Motor neuron (in vitro differentiated cells): ENCODE data around the gene COX4I2. TPM values are rescaled to one million over a fixed set of nuclear protein-coding genes. Genes with fewer than 3 reads are reported as not detected.
"Not testable (repeated sequence)": the region's sequence is repeated elsewhere in the genome, so short reads cannot be mapped to it uniquely, and the experiment has no call there.

Experiments
- ATAC-seq, 8 experiments: fragments of 200-7000 bp; cut with Tn5 transposase; replicated peaks in 6 of 8; 2 replicates each; pipeline ENCODE4 v1.8.0; 2021; ENCODE audit warnings: mild to moderate bottlenecking in 8 of 8, moderate library complexity in 8 of 8
- H3K27ac ChIP-seq, 2 donors: fragments of 250-450 bp; sonication (Bioruptor Pico); 2 replicates each; pipeline ENCODE4 v1.9.0; 2021; ENCODE audit warnings: antibody characterized with exemption in 2 of 2, mild to moderate bottlenecking in 2 of 2, moderate library complexity in 1 of 2
- H3K4me1 ChIP-seq, 2 donors: fragments of 250-450 bp; sonication (Bioruptor Pico); replicated peaks in 1 of 2; 2 replicates each; pipeline ENCODE4 v1.6.1; 2021; ENCODE audit warnings: antibody characterized with exemption in 2 of 2, mild to moderate bottlenecking in 2 of 2, moderate library complexity in 1 of 2
- H3K4me3 ChIP-seq, 5 donors: fragments of 250-450 bp; sonication (Bioruptor Pico); 2 replicates each; pipeline ENCODE4 v1.9.0; 2021; ENCODE audit warnings: antibody characterized with exemption in 5 of 5, mild to moderate bottlenecking in 5 of 5, moderate library complexity in 4 of 5
- WGBS, 10 experiments: fragments of 450-650 bp; shearing (Covaris generic); methylation state at CpG; one replicate each; pipeline ENCODE4 v1.0.0; 2022; 5-methylcytosine and 5-hydroxymethylcytosine counted together
- in situ Hi-C, 9 experiments: fragments of 400-800 bp; cut with MboI; loops; one replicate each; pipeline ENCODE4 v1.15.0; 2021; ENCODE audit warnings: low sequenced_read_pairs in 9 of 9, low pct_unique_long_range_greater_than_20kb in 2 of 9; ENCODE audit not compliant: unreplicated experiment in 9 of 9
- total RNA-seq, 8 experiments: library from RNA; unstranded; fragments of 300-600 nt; gene quantifications; 2 replicates each; pipeline versions ENCODE4 v1.2.3 to v1.2.4, GENCODE V29; 2022

COX4I2 gene
- not detected for total RNA-seq

- ATAC-seq = peak in 1 of 8 experiments; percentile 46
- Histone ChIP-seq H3K27ac (no peak within 1 kb of the TSS), H3K4me1 (peaks cover 6 to 9% of the 10 kb centered on the region in 2 donors), H3K4me3 (no peak within 1 kb of the TSS)
- in situ Hi-C loops = loop anchor here in 1 of 9 experiments (10.0 kb wide), 1 partner anchor 87 kb away; the partner anchor contains the start of gene BCL2L1
- WGBS, 10 experiments = 100% methylated on average over 1 of the region's 34 CpGs; no CpG with 5 or more reads in 9 of the 10 experiments
Measured at GRCh38 chr20:31637660-31638059, at the start of gene COX4I2. TSS of gene COX4I2 (plus strand) at chr20:31637912. CDS start at chr20:31639018, 1,106 bp downstream.

GRCh38 chr20:31590717-31591225 is 46.9 kb upstream of the COX4I2 start:
- no peak overlapping the region for H3K27ac ChIP-seq
- no peak for ATAC-seq
- no peak overlapping the region for H3K4me3 ChIP-seq
- H3K4me1 ChIP-seq = peaks cover 4 to 26% of the 10 kb centered on the region in 2 donors
- 0 to 100% (median 45%) methylated on average over 1 to 6 of the region's 7 CpGs; no CpG with 5 or more reads in 2 of the 10 experiments for WGBS, 10 experiments
- in situ Hi-C loops = no loop called here

GRCh38 chr20:31593221-31594001 is 44.3 kb upstream of the COX4I2 start:
- no peak overlapping the region for H3K4me3 ChIP-seq
- ATAC-seq = peak in 7 of 8 experiments; percentile 8 to 74 (median 46)
- no peak overlapping the region for H3K27ac ChIP-seq
- in situ Hi-C loops = no loop called here
- 20 to 100% (median 80%) methylated on average over 1 to 3 of the region's 11 CpGs; no CpG with 5 or more reads in 4 of the 10 experiments for WGBS, 10 experiments
- peaks cover 4 to 14% of the 10 kb centered on the region in 2 donors for H3K4me1 ChIP-seq

- in situ Hi-C loops = no loop called here
- no peak for ATAC-seq
- WGBS, 10 experiments = 78 to 98% (median 90%) methylated on average over 1 to 10 of the region's 13 CpGs; no CpG with 5 or more reads in 5 of the 10 experiments
- Histone ChIP-seq H3K4me1 (peaks cover 4 to 14% of the 10 kb centered on the region in 2 donors), H3K4me3 (no peak overlapping the region), H3K27ac (no peak overlapping the region)
Measured at GRCh38 chr20:31594002-31594557, 43.6 kb upstream of the COX4I2 start.

- 29 to 93% (median 71%) methylated on average over 2 to 7 of the region's 11 CpGs; no CpG with 5 or more reads in 2 of the 10 experiments for WGBS, 10 experiments
- Histone ChIP-seq H3K4me3 (no peak overlapping the region), H3K4me1 (peaks cover 4 to 14% of the 10 kb centered on the region in 2 donors), H3K27ac (peak overlapping the region in 1 of 2 donors; percentile 11)
- peak in 5 of 8 experiments; percentile 41 to 58 (median 51) for ATAC-seq
- in situ Hi-C loops = no loop called here
Measured at GRCh38 chr20:31594558-31595379, 42.9 kb upstream of the COX4I2 start.

GRCh38 chr20:31595380-31595653 is 42.4 kb upstream of the COX4I2 start:
- ATAC-seq = no peak
- 48 to 100% (median 78%) methylated on average over 1 to 3 of the region's 3 CpGs; no CpG with 5 or more reads in 5 of the 10 experiments for WGBS, 10 experiments
- H3K4me3 ChIP-seq = no peak overlapping the region
- no peak overlapping the region for H3K27ac ChIP-seq
- in situ Hi-C loops = no loop called here
- H3K4me1 ChIP-seq = peaks cover 4 to 14% of the 10 kb centered on the region in 2 donors

- peak; percentile 54 to 90 (median 80) for ATAC-seq
- Histone ChIP-seq H3K4me3 (no peak overlapping the region), H3K27ac (peak overlapping the region in 1 of 2 donors; percentile 18), H3K4me1 (peaks cover 3 to 13% of the 10 kb centered on the region in 2 donors)
- 0 to 60% (median 7%) methylated on average over 1 to 8 of the region's 15 CpGs; no CpG with 5 or more reads in 2 of the 10 experiments for WGBS, 10 experiments
- in situ Hi-C loops = no loop called here
Measured at GRCh38 chr20:31595654-31596411, 41.9 kb upstream of the COX4I2 start.

GRCh38 chr20:31596412-31596715 is 41.3 kb upstream of the COX4I2 start:
- in situ Hi-C loops, H3K4me3 ChIP-seq, H3K4me1 ChIP-seq: not testable (repeated sequence)
- H3K27ac ChIP-seq = peak overlapping the region in 1 of 2 donors; percentile 18
- ATAC-seq = peak in 1 of 8 experiments; percentile 30
- 34 to 100% (median 96%) methylated on average over 1 to 4 of the region's 4 CpGs; no CpG with 5 or more reads in 3 of the 10 experiments for WGBS, 10 experiments

GRCh38 chr20:31596831-31597480 is 40.8 kb upstream of the COX4I2 start:
- in situ Hi-C loops = no loop called here
- Histone ChIP-seq H3K4me1 (peaks cover 0 to 9% of the 10 kb centered on the region in 2 donors), H3K4me3 (no peak overlapping the region), H3K27ac (peak overlapping the region in 1 of 2 donors; percentile 6)
- 21 to 75% (median 71%) methylated on average over 2 to 4 of the region's 4 CpGs; no CpG with 5 or more reads in 7 of the 10 experiments for WGBS, 10 experiments
- no peak for ATAC-seq

GRCh38 chr20:31597481-31597855 is 40.2 kb upstream of the COX4I2 start:
- WGBS, 10 experiments = 83 to 100% (median 95%) methylated on average over 1 to 2 of the region's 2 CpGs; no CpG with 5 or more reads in 6 of the 10 experiments
- no peak for ATAC-seq
- H3K27ac ChIP-seq = no peak overlapping the region
- H3K4me3 ChIP-seq = no peak overlapping the region
- in situ Hi-C loops = no loop called here
- H3K4me1 ChIP-seq = peaks cover 0 to 9% of the 10 kb centered on the region in 2 donors

GRCh38 chr20:31602431-31602778 is 35.3 kb upstream of the COX4I2 start:
- no peak for ATAC-seq
- H3K4me1 ChIP-seq = peaks cover 11 to 14% of the 10 kb centered on the region in 2 donors
- H3K27ac ChIP-seq = no peak overlapping the region
- 29 to 100% (median 100%) methylated on average over 1 to 2 of the region's 4 CpGs; no CpG with 5 or more reads in 3 of the 10 experiments for WGBS, 10 experiments
- H3K4me3 ChIP-seq = no peak overlapping the region
- in situ Hi-C loops = no loop called here
